Measurements from ENCODE around the gene ARHGAP25.

Gene ARHGAP25

GRCh38 chr2:68762665-68763064 is 28.1 kb downstream of the ARHGAP25 start:
- Histone ChIP-seq H3K4me1 (ENCODE audit: control insufficient read depth, insufficient read depth, low read depth, low read length) (no peaks in the 10 kb centered on the region), H2AK5ac (ENCODE audit: low read length, severe bottlenecking) (no peak overlapping the region), H3K27me3 (ENCODE audit: control insufficient read depth in 1 of 2, insufficient read depth in 1 of 2, low read length in 2 of 2) (no peaks in the 10 kb centered on the region), H3K14ac (ENCODE audit: low read length in 2 of 2) (no peak overlapping the region), H2AFZ (ENCODE audit: low read depth, low read length) (no peak overlapping the region), H3K36me3 (ENCODE audit: control insufficient read depth in 1 of 2, insufficient read depth in 2 of 2, low read depth in 1 of 2, low read length in 2 of 2) (peaks cover 0 to 2% of the 10 kb centered on the region in 2 experiments), H2BK12ac (ENCODE audit: low read length in 2 of 2) (peak overlapping the region in 1 of 2 experiments; percentile 54), H3K4ac (ENCODE audit: low read depth in 1 of 2, low read length in 2 of 2) (no peak overlapping the region), H3K9ac (ENCODE audit: low read length) (no peak overlapping the region), H2BK15ac (ENCODE audit: low read depth, poor library complexity, severe bottlenecking) (no peak overlapping the region), H3K27ac (ENCODE audit: low read length, poor library complexity, severe bottlenecking) (peak overlapping the region; percentile 4), H3K23ac (ENCODE audit: low read length in 2 of 2) (no peak overlapping the region), H3K79me1 (replicated peaks; ENCODE audit: low read length, poor library complexity, severe bottlenecking) (no peaks in the 10 kb centered on the region), H4K91ac (ENCODE audit: low read length) (no peak overlapping the region), H3K4me2 (ENCODE audit: low read length, poor library complexity, severe bottlenecking) (no peak overlapping the region), H3K9me3 (ENCODE audit: control insufficient read depth, low read length) (no peaks in the 10 kb centered on the region), H3K4me3 (ENCODE audit: insufficient read depth in 1 of 2, low read depth in 1 of 2, low read length in 2 of 2) (no peak overlapping the region), H2BK5ac (ENCODE audit: low read depth, low read length, poor library complexity, severe bottlenecking) (no peak overlapping the region), H3K18ac (ENCODE audit: low read depth in 1 of 2, low read length in 2 of 2) (no peak overlapping the region), H2BK120ac (ENCODE audit: low read depth, low read length) (no peak overlapping the region), H4K8ac (ENCODE audit: low read length) (no peak overlapping the region)
- DNase-seq: peak; percentile 83

DNA sequence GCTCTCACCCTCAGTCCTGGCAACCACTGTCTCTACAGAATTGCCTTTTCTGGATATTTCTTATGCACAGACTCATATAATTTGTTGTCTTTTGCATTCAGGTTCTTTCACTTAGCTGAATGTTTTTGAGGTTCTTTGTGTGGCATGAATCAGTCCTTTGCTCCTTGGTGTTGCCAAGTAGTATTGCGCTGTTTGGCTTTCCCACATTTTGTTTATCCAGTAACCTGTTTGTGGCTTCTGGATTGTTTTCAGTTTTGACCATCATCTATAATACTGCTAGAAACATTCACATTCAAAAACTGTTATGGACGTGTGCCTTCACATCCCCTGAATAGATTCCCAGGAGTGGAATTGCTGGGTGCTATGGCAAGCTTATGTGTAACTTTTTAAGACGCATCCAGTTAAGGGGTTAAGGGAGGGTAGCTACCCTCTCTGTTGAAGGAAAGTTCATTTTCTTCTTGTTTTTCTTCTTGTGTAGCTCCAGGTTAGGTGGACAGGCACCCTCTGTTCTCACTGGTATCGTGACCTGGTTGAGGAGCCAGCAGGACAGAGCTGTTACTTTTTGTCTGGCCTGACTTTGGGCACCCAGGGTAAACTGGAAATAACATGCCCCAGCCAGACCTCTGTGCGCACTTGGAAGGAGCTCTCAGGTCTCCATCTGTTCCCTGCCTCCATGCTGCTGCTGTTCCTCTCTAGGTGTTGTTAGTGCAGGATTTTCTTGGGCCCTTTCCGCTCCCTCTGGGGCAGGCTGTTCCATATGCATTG is 29.6 kb downstream of the ARHGAP25 start:
- peak overlapping the region; percentile 55 to 93 for H3K4ac ChIP-seq (ENCODE audit: low read depth in 1 of 2, low read length in 2 of 2)
- H2AK5ac ChIP-seq (ENCODE audit: low read length, severe bottlenecking): no peak overlapping the region
- H4K8ac ChIP-seq (ENCODE audit: low read length): peak overlapping the region; percentile 52
- no peaks in the 10 kb centered on the region for H3K27me3 ChIP-seq (ENCODE audit: control insufficient read depth in 1 of 2, insufficient read depth in 1 of 2, low read length in 2 of 2)
- H2BK5ac ChIP-seq (ENCODE audit: low read depth, low read length, poor library complexity, severe bottlenecking): no peak overlapping the region
- peak overlapping the region; percentile 91 to 98 for H3K18ac ChIP-seq (ENCODE audit: low read depth in 1 of 2, low read length in 2 of 2)
- no peak overlapping the region for H3K27ac ChIP-seq (ENCODE audit: low read length, poor library complexity, severe bottlenecking)
- DNase-seq: peak; percentile 52
- no peak overlapping the region for H3K9ac ChIP-seq (ENCODE audit: low read length)
- H2AFZ ChIP-seq (ENCODE audit: low read depth, low read length): no peak overlapping the region
- H4K91ac ChIP-seq (ENCODE audit: low read length): peak overlapping the region; percentile 85
- H3K79me1 ChIP-seq (replicated peaks; ENCODE audit: low read length, poor library complexity, severe bottlenecking): no peaks in the 10 kb centered on the region
- H2BK120ac ChIP-seq (ENCODE audit: low read depth, low read length): peak overlapping the region; percentile 89
- peak overlapping the region; percentile 91 to 98 for H2BK12ac ChIP-seq (ENCODE audit: low read length in 2 of 2)
- H3K9me3 ChIP-seq (ENCODE audit: control insufficient read depth, low read length): no peaks in the 10 kb centered on the region
- H3K23ac ChIP-seq (ENCODE audit: low read length in 2 of 2): no peak overlapping the region
- H3K4me3 ChIP-seq (ENCODE audit: insufficient read depth in 1 of 2, low read depth in 1 of 2, low read length in 2 of 2): peak overlapping the region in 1 of 2 experiments; percentile 33
- 78% methylated on average over 5 of the region's 6 CpGs for WGBS
- peaks cover 0 to 2% of the 10 kb centered on the region in 2 experiments for H3K36me3 ChIP-seq (ENCODE audit: control insufficient read depth in 1 of 2, insufficient read depth in 2 of 2, low read depth in 1 of 2, low read length in 2 of 2)
- H3K4me2 ChIP-seq (ENCODE audit: low read length, poor library complexity, severe bottlenecking): no peak overlapping the region
- H3K14ac ChIP-seq (ENCODE audit: low read length in 2 of 2): peak overlapping the region in 1 of 2 experiments; percentile 48
- peak overlapping the region; percentile 85 for H2BK15ac ChIP-seq (ENCODE audit: low read depth, poor library complexity, severe bottlenecking)
- H3K4me1 ChIP-seq (ENCODE audit: control insufficient read depth, insufficient read depth, low read depth, low read length): no peaks in the 10 kb centered on the region

DNA sequence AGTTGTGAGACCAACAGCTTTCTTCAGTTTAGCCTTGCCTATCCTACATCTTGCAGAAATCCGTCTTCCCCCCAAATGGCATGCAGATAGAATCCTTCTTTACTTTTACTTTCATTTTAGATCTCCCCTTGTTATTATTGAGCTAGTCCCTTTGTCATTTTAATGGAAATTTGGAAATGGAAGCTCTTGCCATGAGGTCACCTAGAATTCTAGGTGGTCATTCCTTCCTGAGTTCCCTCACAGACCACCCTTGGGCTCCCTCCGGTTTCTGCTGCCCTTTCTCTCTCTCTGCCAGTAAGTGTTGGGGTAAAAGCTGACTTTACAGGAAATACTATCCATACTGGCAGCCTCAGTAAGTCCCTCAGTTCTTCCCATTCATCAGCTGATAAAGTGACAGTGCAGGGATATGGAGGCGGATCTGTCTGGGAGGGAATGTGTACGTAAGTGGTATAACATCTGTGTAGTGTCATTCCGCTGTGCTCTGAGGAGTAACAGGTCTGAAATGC is 30.2 kb downstream of the ARHGAP25 start:
- Histone ChIP-seq H2BK15ac (ENCODE audit: low read depth, poor library complexity, severe bottlenecking) (peak overlapping the region; percentile 85), H3K9ac (ENCODE audit: low read length) (peak overlapping the region; percentile 30), H3K27ac (ENCODE audit: low read length, poor library complexity, severe bottlenecking) (no peak overlapping the region), H3K4ac (ENCODE audit: low read depth in 1 of 2, low read length in 2 of 2) (peak overlapping the region in 1 of 2 experiments; percentile 93), H2BK12ac (ENCODE audit: low read length in 2 of 2) (peak overlapping the region; percentile 91 to 98), H3K36me3 (ENCODE audit: control insufficient read depth in 1 of 2, insufficient read depth in 2 of 2, low read depth in 1 of 2, low read length in 2 of 2) (peaks cover 0 to 2% of the 10 kb centered on the region in 2 experiments), H3K27me3 (ENCODE audit: control insufficient read depth in 1 of 2, insufficient read depth in 1 of 2, low read length in 2 of 2) (no peaks in the 10 kb centered on the region), H4K8ac (ENCODE audit: low read length) (peak overlapping the region; percentile 52), H3K4me1 (ENCODE audit: control insufficient read depth, insufficient read depth, low read depth, low read length) (no peaks in the 10 kb centered on the region), H3K23ac (ENCODE audit: low read length in 2 of 2) (no peak overlapping the region), H3K9me3 (ENCODE audit: control insufficient read depth, low read length) (no peaks in the 10 kb centered on the region), H3K14ac (ENCODE audit: low read length in 2 of 2) (no peak overlapping the region), H3K18ac (ENCODE audit: low read depth in 1 of 2, low read length in 2 of 2) (peak overlapping the region; percentile 91 to 98), H2BK120ac (ENCODE audit: low read depth, low read length) (peak overlapping the region; percentile 89), H3K4me2 (ENCODE audit: low read length, poor library complexity, severe bottlenecking) (no peak overlapping the region), H2AK5ac (ENCODE audit: low read length, severe bottlenecking) (no peak overlapping the region), H2AFZ (ENCODE audit: low read depth, low read length) (no peak overlapping the region), H4K91ac (ENCODE audit: low read length) (peak overlapping the region; percentile 85), H3K4me3 (ENCODE audit: insufficient read depth in 1 of 2, low read depth in 1 of 2, low read length in 2 of 2) (peak overlapping the region in 1 of 2 experiments; percentile 33), H3K79me1 (replicated peaks; ENCODE audit: low read length, poor library complexity, severe bottlenecking) (no peaks in the 10 kb centered on the region), H2BK5ac (ENCODE audit: low read depth, low read length, poor library complexity, severe bottlenecking) (no peak overlapping the region)
- 22% methylated on average over 3 of the region's 5 CpGs for WGBS
- peak; percentile 96 for DNase-seq

- no peak overlapping the region for H2BK5ac ChIP-seq (ENCODE audit: low read depth, low read length, poor library complexity, severe bottlenecking)
- H2AK5ac ChIP-seq (ENCODE audit: low read length, severe bottlenecking): no peak overlapping the region
- H2BK12ac ChIP-seq (ENCODE audit: low read length in 2 of 2): peak overlapping the region in 1 of 2 experiments; percentile 88
- H3K4ac ChIP-seq (ENCODE audit: low read depth in 1 of 2, low read length in 2 of 2): peak overlapping the region in 1 of 2 experiments; percentile 68
- no peak overlapping the region for H2BK15ac ChIP-seq (ENCODE audit: low read depth, poor library complexity, severe bottlenecking)
- H3K27me3 ChIP-seq (ENCODE audit: control insufficient read depth in 1 of 2, insufficient read depth in 1 of 2, low read length in 2 of 2): no peaks in the 10 kb centered on the region
- no peak overlapping the region for H3K23ac ChIP-seq (ENCODE audit: low read length in 2 of 2)
- peak overlapping the region; percentile 46 to 68 for H3K18ac ChIP-seq (ENCODE audit: low read depth in 1 of 2, low read length in 2 of 2)
- H3K9ac ChIP-seq (ENCODE audit: low read length): no peak overlapping the region
- no peaks in the 10 kb centered on the region for H3K9me3 ChIP-seq (ENCODE audit: control insufficient read depth, low read length)
- H3K36me3 ChIP-seq (ENCODE audit: control insufficient read depth in 1 of 2, insufficient read depth in 2 of 2, low read depth in 1 of 2, low read length in 2 of 2): peaks cover 0 to 2% of the 10 kb centered on the region in 2 experiments
- H3K27ac ChIP-seq (ENCODE audit: low read length, poor library complexity, severe bottlenecking): no peak overlapping the region
- no peak overlapping the region for H3K4me2 ChIP-seq (ENCODE audit: low read length, poor library complexity, severe bottlenecking)
- H3K4me3 ChIP-seq (ENCODE audit: insufficient read depth in 1 of 2, low read depth in 1 of 2, low read length in 2 of 2): no peak overlapping the region
- no peak overlapping the region for H4K91ac ChIP-seq (ENCODE audit: low read length)
- no peaks in the 10 kb centered on the region for H3K79me1 ChIP-seq (replicated peaks; ENCODE audit: low read length, poor library complexity, severe bottlenecking)
- H3K4me1 ChIP-seq (ENCODE audit: control insufficient read depth, insufficient read depth, low read depth, low read length): no peaks in the 10 kb centered on the region
- H2BK120ac ChIP-seq (ENCODE audit: low read depth, low read length): no peak overlapping the region
- no peak overlapping the region for H3K14ac ChIP-seq (ENCODE audit: low read length in 2 of 2)
- no peak overlapping the region for H2AFZ ChIP-seq (ENCODE audit: low read depth, low read length)
- peak; percentile 82 for DNase-seq
- 44% methylated on average over 4 of the region's 4 CpGs for WGBS
- no peak overlapping the region for H4K8ac ChIP-seq (ENCODE audit: low read length)
These were observed 31.2 kb downstream of the ARHGAP25 start for GRCh38 chr2:68765739-68766375.
